ENCODE results near the gene SP6. TPM values are rescaled to one million over a fixed set of nuclear protein-coding genes. Genes with fewer than 3 reads are reported as not detected.

Gene SP6
- total and polyA plus RNA-seq, 2 of the 8 experiments (the other 6 are each of a cell fraction or from before 2014, with no cell fraction given): 1.2 to 1.5 TPM

- TF ChIP-seq RAD21 (IDR thresholded peaks at IDR 0.05 in 1 of 2, conservative IDR thresholded peaks at IDR 0.05 in 1 of 2; ENCODE audit: low read depth in 2 of 2, low read length in 2 of 2) (no peak), KDM4A (IDR thresholded peaks at IDR 0.05; ENCODE audit: low read depth, low read length, severe bottlenecking) (no peak), CTCF (IDR thresholded peaks at IDR 0.05; ENCODE audit: control extremely low read depth in 1 of 3, insufficient read depth in 1 of 3, low read depth in 1 of 3, low read length in 3 of 3) (no peak), POLR2A (IDR thresholded peaks at IDR 0.05; ENCODE audit: control extremely low read depth in 1 of 2, low read depth in 2 of 2, low read length in 2 of 2) (no peak), SUZ12 (IDR thresholded peaks at IDR 0.05; ENCODE audit: low read length) (no peak), CBX5 (IDR thresholded peaks at IDR 0.05; ENCODE audit: low read depth, low read length) (no peak)
These were observed 29.0 kb upstream of the SP6 start (continued) for GRCh38 chr17:47879776-47880454.

All from H1 (cell line).